ENCODE data around the gene DLX6.
"Not testable (repeated sequence)": the region's sequence is repeated elsewhere in the genome, so short reads cannot be mapped to it uniquely, and the experiment has no call there.

The DLX6 gene

GRCh38 chr7:97021747-97022490, 16.6 kb downstream of the DLX6 start:
- DNase-seq (ENCODE audit: low spot score), result no peak
- no peak for FAIRE-seq

- no peak for DNase-seq (ENCODE audit: low spot score)
- no peak for FAIRE-seq
These were observed 17.3 kb downstream of the DLX6 start for GRCh38 chr7:97022491-97023306.

- DNase-seq (ENCODE audit: low spot score) (no peak), FAIRE-seq (no peak)
These were observed 19.1 kb downstream of the DLX6 start, which contains the start of gene DLX5 for GRCh38 chr7:97024209-97025129. Gene DLX5 (minus strand): TSS chr7:97024831. CDS start chr7:97024623, 208 bp downstream.

- FAIRE-seq, result no peak
- no peak for DNase-seq (ENCODE audit: low spot score)
These were observed 19.8 kb downstream of the DLX6 start for GRCh38 chr7:97025130-97025499.

- no peak for FAIRE-seq
- DNase-seq (ENCODE audit: low spot score), result no peak
These were observed 20.8 kb downstream of the DLX6 start for GRCh38 chr7:97025983-97026714.

GRCh38 chr7:97026715-97027426, 21.5 kb downstream of the DLX6 start:
- FAIRE-seq, result no peak

GRCh38 chr7:97027427-97028234, 22.3 kb downstream of the DLX6 start:
- DNase-seq (ENCODE audit: low spot score) (peak; percentile 62), FAIRE-seq (no peak)

More at GRCh38 chr7:97026715-97027426, 21.5 kb downstream of the DLX6 start:
- DNase-seq (ENCODE audit: low spot score), result no peak

- FAIRE-seq; DNase-seq (ENCODE audit: low spot score): not testable (repeated sequence)
These were observed 29.0 kb downstream of the DLX6 start for GRCh38 chr7:97034213-97034852.

GRCh38 chr7:97039374-97040065, 34.2 kb downstream of the DLX6 start:
- no peak for FAIRE-seq
- DNase-seq (ENCODE audit: low spot score), result no peak

GRCh38 chr7:97043281-97043680, 37.9 kb downstream of the DLX6 start:
- DNase-seq (ENCODE audit: low spot score) (no peak), FAIRE-seq (no peak)

All from RCC 7860 (cell line).